GM12892 (cell line): Measurements from ENCODE around the gene TXLNG.

Experiments used
- POLR2A ChIP-seq: IDR thresholded peaks from 2 replicates; pipeline ENCODE4 v1.6.1; 2011; ENCODE audit warnings: low read depth, low read length, control low read depth
- POLR2AphosphoS5 ChIP-seq: IDR thresholded peaks from 2 replicates; pipeline ENCODE4 v1.6.1; 2011; ENCODE audit warnings: low read depth, low read length, control low read depth
- TAF1 ChIP-seq: IDR thresholded peaks from 2 replicates; pipeline ENCODE4 v1.6.1; 2011; ENCODE audit warnings: low read depth, mild to moderate bottlenecking, control low read depth, low read length, borderline replicate concordance

DNA sequence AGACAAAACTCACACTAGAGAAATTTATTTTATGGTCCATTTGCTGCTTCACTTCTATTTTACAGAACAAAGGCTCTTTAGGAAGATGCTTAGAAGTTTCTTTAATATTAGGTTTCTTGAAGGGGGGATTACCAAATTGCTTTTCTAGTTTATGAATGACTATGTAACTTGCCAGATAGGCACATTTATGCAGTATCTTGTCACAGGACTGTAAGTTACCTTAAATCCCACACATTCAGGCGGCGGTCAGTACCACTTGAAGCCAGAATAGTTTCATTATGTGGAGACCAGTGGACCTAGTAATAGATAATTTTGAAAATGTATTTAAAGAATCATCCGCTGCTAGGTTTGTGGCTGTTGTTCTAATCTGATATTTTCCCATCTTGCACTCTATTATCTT, 65.6 kb downstream of the TXLNG start:
- no peak for TF ChIP-seq POLR2A
- TF ChIP-seq TAF1, result no peak
- no peak for TF ChIP-seq POLR2AphosphoS5
